HG03280 (cell line): ENCODE measurements around the gene TBRG4.
A peak's percentile ranks its signal among the peaks of the same experiment; 100 is the strongest.
"Not testable (repeated sequence)": the region's sequence is repeated elsewhere in the genome, so short reads cannot be mapped to it uniquely, and the experiment has no call there.

ENCODE experiments used
- ATAC-seq: cut with Tn5 transposase; IDR thresholded peaks from one replicate; pipeline ENCODE4 v1.9.1; 2021; ENCODE audit warnings: mild to moderate bottlenecking, moderate library complexity; ENCODE audit not compliant: unreplicated experiment

TBRG4 gene

GRCh38 chr7:45111298-45112223 is at the start of gene TBRG4:
TSS of gene TBRG4 (minus strand) at chr7:45111697. CDS start at chr7:45109237, 2,460 bp downstream.
- ATAC-seq: peak; percentile 94

GRCh38 chr7:45161138-45161537 is 49.6 kb upstream of the TBRG4 start:
- ATAC-seq: no peak

- ATAC-seq: no peak
Measured at GRCh38 chr7:45160417-45160881, 49.0 kb upstream of the TBRG4 start.

- no peak for ATAC-seq
Measured at GRCh38 chr7:45159296-45159695, 47.8 kb upstream of the TBRG4 start.

GRCh38 chr7:45158471-45158870 is 47.0 kb upstream of the TBRG4 start:
- no peak for ATAC-seq

GRCh38 chr7:45157653-45158401 is 46.3 kb upstream of the TBRG4 start, which contains the start of gene RAMP3:
TSS of gene RAMP3 (plus strand) at chr7:45157791. CDS start at chr7:45157829, 38 bp downstream.
- ATAC-seq: no peak

GRCh38 chr7:45157286-45157652 is 45.8 kb upstream of the TBRG4 start:
- ATAC-seq: no peak

- ATAC-seq: no peak
Measured at GRCh38 chr7:45156516-45157272, 45.2 kb upstream of the TBRG4 start.

- ATAC-seq: no peak
Measured at GRCh38 chr7:45155941-45156340, 44.4 kb upstream of the TBRG4 start.

GRCh38 chr7:45155357-45155900 is 43.9 kb upstream of the TBRG4 start:
- no peak for ATAC-seq

GRCh38 chr7:45153861-45154260 is 42.4 kb upstream of the TBRG4 start:
- ATAC-seq: not testable (repeated sequence)

GRCh38 chr7:45153233-45153632 is 41.7 kb upstream of the TBRG4 start:
- ATAC-seq: no peak

- no peak for ATAC-seq
Measured at GRCh38 chr7:45151967-45152366, 40.5 kb upstream of the TBRG4 start.

GRCh38 chr7:45151131-45151684 is 39.7 kb upstream of the TBRG4 start:
- no peak for ATAC-seq

- no peak for ATAC-seq
Measured at GRCh38 chr7:45150199-45150598, 38.7 kb upstream of the TBRG4 start.

- ATAC-seq: no peak
Measured at GRCh38 chr7:45149606-45150005, 38.1 kb upstream of the TBRG4 start.

GRCh38 chr7:45148653-45148973 is 37.1 kb upstream of the TBRG4 start:
- ATAC-seq: no peak

GRCh38 chr7:45147858-45148652 is 36.6 kb upstream of the TBRG4 start:
- ATAC-seq: no peak

- no peak for ATAC-seq
Measured at GRCh38 chr7:45146531-45147379, 35.3 kb upstream of the TBRG4 start.
